Activated T-helper 2 cell treated with anti-CD3 and anti-CD28 coated beads, Interferon-gamma antibody, Interleukin-2, Interleukin-4, amounts not matched to agents 10 μg/mL and 5 μg/mL and 100 μg/mL, durations not matched to agents 14 hours and 24 hours and 36 hours (primary cell): ENCODE measurements around the gene SLC35A3. TPM values are rescaled to one million over a fixed set of nuclear protein-coding genes. Genes with fewer than 3 reads are reported as not detected.

Experiments used
- DNase-seq: peaks from one replicate; pipeline ENCODE4 v3.0.0; 2021; ENCODE audit warnings: low spot score
- H3K27ac Mint-ChIP-seq: one replicate; pipeline ENCODE4 v1.8.0; 2021; ENCODE audit warnings: mixed read lengths
- H3K27me3 Mint-ChIP-seq: one replicate; pipeline ENCODE4 v1.8.0; 2021; ENCODE audit warnings: low read depth, mixed read lengths
- H3K36me3 Mint-ChIP-seq: one replicate; pipeline ENCODE4 v1.8.0; 2021; ENCODE audit warnings: low read depth, mixed read lengths
- H3K4me1 Mint-ChIP-seq: one replicate; pipeline ENCODE4 v1.8.0; 2021; ENCODE audit warnings: low read depth, mixed read lengths
- H3K4me3 Mint-ChIP-seq: one replicate; pipeline ENCODE4 v1.8.0; 2021; ENCODE audit warnings: low read depth, mild to moderate bottlenecking, moderate library complexity, mixed read lengths
- H3K9me3 Mint-ChIP-seq: one replicate; pipeline ENCODE4 v1.8.0; 2021; ENCODE audit warnings: mixed read lengths
- intact Hi-C: fragments of 100-400 bp; cut with micrococcal nuclease; formaldehyde crosslinking; loops from one replicate; pipeline ENCODE4 v1.15.1; 2023
- total RNA-seq: library from RNA; stranded (reverse); gene quantifications from 2 replicates; pipeline ENCODE4 v1.2.3, GENCODE V29; 2022

The SLC35A3 gene
- total RNA-seq, 1 donor from 2014 or later, result 15.0 TPM

- H3K4me1 Mint-ChIP-seq, result peaks cover 9% of the 10 kb centered on the region
- DNase-seq, result no peak
- H3K9me3 Mint-ChIP-seq, result no peaks in the 10 kb centered on the region
- intact Hi-C loops, result no loop called here
- H3K4me3 Mint-ChIP-seq, result no peak overlapping the region
- H3K36me3 Mint-ChIP-seq, result peaks cover 76% of the 10 kb centered on the region
- no peaks in the 10 kb centered on the region for H3K27me3 Mint-ChIP-seq
- no peak overlapping the region for H3K27ac Mint-ChIP-seq
Observed at GRCh38 chr1:100075773-100076172, 106.0 kb downstream of the SLC35A3 start.

- Mint-ChIP-seq H3K9me3 (no peaks in the 10 kb centered on the region), H3K27me3 (no peaks in the 10 kb centered on the region), H3K4me1 (peaks cover 9% of the 10 kb centered on the region), H3K27ac (no peak overlapping the region), H3K36me3 (peaks cover 75% of the 10 kb centered on the region), H3K4me3 (no peak overlapping the region)
- no peak for DNase-seq
- intact Hi-C loops, result no loop called here
Observed at GRCh38 chr1:100076319-100076718, 106.5 kb downstream of the SLC35A3 start.

GRCh38 chr1:100076744-100077143 lies 106.9 kb downstream of the SLC35A3 start:
- intact Hi-C loops, result no loop called here
- H3K27me3 Mint-ChIP-seq, result no peaks in the 10 kb centered on the region

GRCh38 chr1:100077531-100077930 lies 107.7 kb downstream of the SLC35A3 start:
- DNase-seq, result no peak
- Mint-ChIP-seq H3K36me3 (peaks cover 69% of the 10 kb centered on the region), H3K4me3 (no peak overlapping the region), H3K4me1 (peaks cover 9% of the 10 kb centered on the region), H3K27me3 (no peaks in the 10 kb centered on the region), H3K9me3 (no peaks in the 10 kb centered on the region), H3K27ac (no peak overlapping the region)
- intact Hi-C loops, result no loop called here

More at GRCh38 chr1:100076744-100077143, 106.9 kb downstream of the SLC35A3 start:
- Mint-ChIP-seq H3K4me1 (peaks cover 9% of the 10 kb centered on the region), H3K27ac (no peak overlapping the region), H3K9me3 (no peaks in the 10 kb centered on the region), H3K4me3 (no peak overlapping the region), H3K36me3 (peaks cover 70% of the 10 kb centered on the region)
- no peak for DNase-seq

- Mint-ChIP-seq H3K36me3 (peaks cover 59% of the 10 kb centered on the region), H3K4me3 (no peak overlapping the region), H3K27ac (no peak overlapping the region), H3K27me3 (no peaks in the 10 kb centered on the region), H3K4me1 (peaks cover 5% of the 10 kb centered on the region), H3K9me3 (no peaks in the 10 kb centered on the region)
- intact Hi-C loops, result no loop called here
- no peak for DNase-seq
Observed at GRCh38 chr1:100080331-100080730, 110.5 kb downstream of the SLC35A3 start.

Other genes with a start within 250 kb of the SLC35A3 start
- gene FRRS1, start 203.4 kb upstream of the SLC35A3 start, total RNA-seq, result 0.85 and 1.2 TPM in 2 replicates
- gene AGL, start 119.6 kb upstream of the SLC35A3 start, total RNA-seq, result 13.2 and 13.8 TPM in 2 replicates
- 15.2 and 15.7 TPM in 2 replicates for gene SASS6, start 162.9 kb downstream of the SLC35A3 start, total RNA-seq
- 20.2 and 24.6 TPM in 2 replicates for gene TRMT13, start 163.2 kb downstream of the SLC35A3 start, total RNA-seq
- 0.43 and 0.74 TPM in 2 replicates for gene LRRC39, start 208.3 kb downstream of the SLC35A3 start, total RNA-seq